Activated T-cell treated with anti-CD3 and anti-CD28 coated beads, Interleukin-2, amount 50 U/mL, for 72 hours (primary cell): ENCODE results near the gene AHI1. TPM values are rescaled to one million over a fixed set of nuclear protein-coding genes. Genes with fewer than 3 reads are reported as not detected.
A peak's percentile ranks its signal among the peaks of the same experiment; 100 is the strongest.
"Not testable (repeated sequence)": the region's sequence is repeated elsewhere in the genome, so short reads cannot be mapped to it uniquely, and the experiment has no call there.

Source experiments
- ATAC-seq, 2 donors: fragments of 150-1000 bp; cut with Tn5 transposase; replicated peaks in 1 of 2; 2 replicates each; pipeline ENCODE4 v1.10.0; 2021; ENCODE audit warnings: moderate library complexity in 2 of 2, mild to moderate bottlenecking in 1 of 2
- DNase-seq, 2 donors: peaks; one replicate each; pipeline ENCODE4 v3.0.0; 2021 to 2022; ENCODE audit warnings: mixed read lengths in 1 of 2
- H3K27ac Mint-ChIP-seq: one replicate; pipeline ENCODE4 v1.8.0; 2022; ENCODE audit warnings: mild to moderate bottlenecking, moderate library complexity, mixed read lengths
- H3K27me3 Mint-ChIP-seq: one replicate; pipeline ENCODE4 v1.8.0; 2022; ENCODE audit warnings: low read depth, mixed read lengths
- H3K36me3 Mint-ChIP-seq, 2 donors: one replicate each; pipeline ENCODE4 v1.8.0; 2022; ENCODE audit warnings: mixed read lengths in 2 of 2, mild to moderate bottlenecking in 1 of 2; ENCODE audit not compliant: insufficient read depth in 2 of 2
- H3K4me1 Mint-ChIP-seq: one replicate; pipeline ENCODE4 v1.8.0; 2022; ENCODE audit warnings: low read depth, mixed read lengths
- H3K4me3 Mint-ChIP-seq, 2 donors: one replicate each; pipeline ENCODE4 v1.8.0; 2022; ENCODE audit warnings: mild to moderate bottlenecking in 2 of 2, mixed read lengths in 2 of 2, moderate library complexity in 2 of 2
- H3K9me3 Mint-ChIP-seq, 2 donors: one replicate each; pipeline ENCODE4 v1.8.0; 2022; ENCODE audit warnings: mixed read lengths in 2 of 2
- total RNA-seq, 2 donors: library from RNA; stranded (reverse); gene quantifications; one replicate each; pipeline ENCODE4 v1.2.3, GENCODE V29; 2022

Gene AHI1
- total RNA-seq, 2 donors from 2014 or later: 48.7 to 62.8 TPM

DNA sequence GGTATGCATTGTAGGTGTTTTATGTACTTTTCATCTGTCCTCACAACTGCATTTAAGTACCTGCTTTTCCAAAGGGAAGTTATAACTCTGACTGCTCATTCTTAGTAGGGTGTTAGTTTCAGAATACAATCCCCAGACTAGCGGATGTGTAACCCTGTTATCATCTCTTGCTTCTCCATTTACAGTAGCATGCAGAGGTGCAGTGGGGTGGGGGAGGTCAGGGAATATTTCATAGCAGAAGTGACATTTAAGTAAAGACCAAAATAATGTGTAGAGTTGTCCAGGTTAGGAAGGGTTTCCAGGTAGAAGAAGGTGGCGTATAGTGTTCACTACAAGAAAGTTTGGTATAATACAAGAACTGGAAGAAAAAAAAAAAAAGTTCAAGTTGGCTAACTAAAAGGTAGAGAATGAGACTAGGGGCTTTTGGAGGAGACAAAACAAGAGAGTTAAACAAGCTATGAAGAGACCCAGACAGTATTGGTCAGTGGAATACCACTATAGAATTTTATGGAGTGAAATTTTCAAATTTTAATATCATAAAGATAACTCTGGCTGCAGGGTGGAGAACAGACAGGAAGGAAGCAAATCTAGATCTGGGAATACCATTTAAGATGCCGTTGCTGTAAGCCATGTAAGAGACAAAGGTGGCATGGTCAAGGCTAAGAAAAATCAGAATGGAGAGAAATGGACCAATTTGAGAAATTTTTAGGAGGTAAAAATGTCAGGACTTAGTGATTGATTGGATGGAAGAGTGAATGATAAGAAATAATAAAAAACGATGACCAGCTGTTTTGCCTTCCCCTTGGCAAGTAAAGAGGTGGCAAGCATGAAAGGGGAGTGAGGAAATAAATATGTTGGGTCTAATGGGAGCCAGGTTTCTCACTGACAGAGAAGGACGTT is 2.2 kb upstream of the AHI1 start:
- no peak overlapping the region for H3K27ac Mint-ChIP-seq
- H3K4me3 Mint-ChIP-seq: no peak overlapping the region
- DNase-seq: no peak
- no peaks in the 10 kb centered on the region for H3K9me3 Mint-ChIP-seq
- no peaks in the 10 kb centered on the region for H3K27me3 Mint-ChIP-seq
- H3K4me1 Mint-ChIP-seq: peaks cover 14% of the 10 kb centered on the region
- no peak for ATAC-seq
- H3K36me3 Mint-ChIP-seq: peaks cover 0 to 6% of the 10 kb centered on the region in 2 donors

DNA sequence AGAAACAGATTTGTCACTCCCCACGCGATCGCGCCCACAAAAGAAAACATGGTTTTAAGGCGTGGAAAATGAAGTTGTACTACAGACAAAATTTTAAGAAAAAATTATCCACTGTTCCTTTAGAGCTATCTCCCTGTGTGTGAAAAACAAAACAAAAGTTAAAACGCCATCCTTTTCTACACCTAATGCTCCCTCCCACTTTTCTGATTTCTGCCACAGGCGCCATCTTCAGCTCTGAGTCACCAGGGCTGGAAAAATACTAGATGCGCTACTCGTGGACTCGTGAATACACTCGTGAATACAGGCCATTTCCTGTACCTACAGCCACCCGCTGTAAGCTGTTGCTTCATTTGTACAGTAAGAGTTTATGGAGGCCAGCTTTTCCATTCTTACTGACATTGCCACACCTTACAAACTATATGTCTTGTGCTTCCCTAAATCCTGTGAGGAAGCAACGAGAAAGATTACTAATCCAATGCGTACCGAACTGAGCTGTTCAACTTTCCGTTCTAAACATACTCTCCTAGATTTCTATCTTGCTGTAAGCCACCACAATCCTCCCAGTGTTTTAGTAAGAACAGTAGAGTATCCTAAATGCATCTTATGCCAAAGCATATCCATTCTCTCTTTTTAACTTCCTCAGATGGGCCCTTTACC is 773 bp upstream of the AHI1 start:
- H3K36me3 Mint-ChIP-seq: peaks cover 0 to 9% of the 10 kb centered on the region in 2 donors
- ATAC-seq: peak; percentile 63 to 65
- peaks cover 14% of the 10 kb centered on the region for H3K4me1 Mint-ChIP-seq
- H3K27ac Mint-ChIP-seq: no peak overlapping the region
- H3K4me3 Mint-ChIP-seq: no peak overlapping the region
- DNase-seq: peak; percentile 65 to 72
- H3K9me3 Mint-ChIP-seq: no peaks in the 10 kb centered on the region
- H3K27me3 Mint-ChIP-seq: no peaks in the 10 kb centered on the region

GRCh38 chr6:135496800-135497411 is 634 bp downstream of the AHI1 start:
- no peak overlapping the region for H3K4me3 Mint-ChIP-seq
- no peak for DNase-seq
- H3K9me3 Mint-ChIP-seq: no peaks in the 10 kb centered on the region
- no peak overlapping the region for H3K27ac Mint-ChIP-seq
- H3K27me3 Mint-ChIP-seq: no peaks in the 10 kb centered on the region
- peaks cover 14% of the 10 kb centered on the region for H3K4me1 Mint-ChIP-seq
- ATAC-seq: no peak
- peaks cover 0 to 17% of the 10 kb centered on the region in 2 donors for H3K36me3 Mint-ChIP-seq

GRCh38 chr6:135493218-135493961 is 4.2 kb downstream of the AHI1 start:
- no peaks in the 10 kb centered on the region for H3K27me3 Mint-ChIP-seq
- peaks cover 14% of the 10 kb centered on the region for H3K4me1 Mint-ChIP-seq
- no peak for DNase-seq
- H3K4me3 Mint-ChIP-seq: no peak overlapping the region
- H3K36me3 Mint-ChIP-seq: peaks cover 8 to 47% of the 10 kb centered on the region in 2 donors
- ATAC-seq: no peak
- no peak overlapping the region for H3K27ac Mint-ChIP-seq
- H3K9me3 Mint-ChIP-seq: no peaks in the 10 kb centered on the region

- Mint-ChIP-seq H3K36me3 (peaks cover 13 to 58% of the 10 kb centered on the region in 2 donors), H3K9me3 (peaks cover 1 to 2% of the 10 kb centered on the region in 2 donors), H3K27me3 (no peaks in the 10 kb centered on the region), H3K4me3 (no peak overlapping the region), H3K4me1 (peaks cover 4% of the 10 kb centered on the region), H3K27ac (no peak overlapping the region)
- ATAC-seq (no peak), DNase-seq (no peak)
Observed at GRCh38 chr6:135490381-135490780, 7.2 kb downstream of the AHI1 start.

DNA sequence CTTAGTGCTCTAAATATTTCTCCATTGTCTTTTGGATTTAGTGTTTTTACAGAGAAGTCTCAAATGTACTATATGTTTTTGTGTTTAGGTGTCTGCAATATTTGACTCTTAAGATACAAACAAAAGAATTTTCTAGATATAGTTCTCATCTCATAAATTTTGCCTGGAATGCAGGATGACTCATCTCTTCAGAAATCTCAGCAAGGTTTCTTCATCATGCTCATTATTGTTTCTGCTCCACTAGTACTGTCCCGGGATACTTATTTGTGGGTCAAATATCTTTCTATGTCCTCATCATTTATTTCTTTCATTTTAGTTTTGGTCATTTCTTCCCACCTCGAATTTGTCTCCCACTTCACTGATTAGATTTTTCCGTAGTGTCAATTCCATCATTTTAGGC is 9.5 kb downstream of the AHI1 start:
- H3K4me1 Mint-ChIP-seq: no peaks in the 10 kb centered on the region

GRCh38 chr6:135483903-135484302 is 13.6 kb downstream of the AHI1 start:
- not testable (repeated sequence) for H3K4me1 Mint-ChIP-seq, H3K4me3 Mint-ChIP-seq, ATAC-seq, H3K27ac Mint-ChIP-seq, H3K27me3 Mint-ChIP-seq, DNase-seq
- Mint-ChIP-seq H3K9me3 (peaks cover 6 to 12% of the 10 kb centered on the region in 2 donors), H3K36me3 (peaks cover 37 to 73% of the 10 kb centered on the region in 2 donors)

More for the DNA sequence above, 9.5 kb downstream of the AHI1 start:
- Mint-ChIP-seq H3K27ac (no peak overlapping the region), H3K36me3 (peaks cover 21 to 69% of the 10 kb centered on the region in 2 donors), H3K9me3 (peaks cover 2 to 6% of the 10 kb centered on the region in 2 donors), H3K4me3 (no peak overlapping the region), H3K27me3 (no peaks in the 10 kb centered on the region)
- ATAC-seq: no peak
- no peak for DNase-seq

DNA sequence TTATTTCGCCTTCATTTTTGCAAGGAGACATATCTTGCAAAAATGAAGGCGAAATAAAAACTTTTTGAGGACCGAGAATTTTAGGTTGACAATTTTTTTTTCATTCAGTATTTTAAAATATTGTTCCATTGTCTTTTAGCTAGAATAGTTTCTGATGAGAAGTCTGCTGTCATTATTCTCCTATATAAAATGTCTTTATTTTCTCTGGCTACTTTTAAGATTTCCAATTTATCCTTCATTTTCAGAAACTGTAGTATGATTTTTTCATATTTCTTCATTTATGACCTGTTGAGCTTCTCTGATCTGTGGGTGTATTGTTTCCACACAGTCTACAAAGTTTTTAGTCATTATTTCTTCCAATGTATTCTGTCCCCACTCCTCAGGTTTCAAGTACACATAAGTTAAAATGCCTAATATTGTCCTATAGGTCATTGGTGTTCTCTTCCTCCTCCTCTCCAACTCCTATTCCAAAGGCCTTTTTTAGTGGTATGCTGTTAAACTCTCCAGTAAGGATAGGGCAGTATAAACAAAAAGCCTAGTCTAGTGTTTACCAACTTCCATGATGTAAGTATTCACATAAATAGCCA is 15.7 kb downstream of the AHI1 start:
- peak overlapping the region; percentile 48 for H3K27ac Mint-ChIP-seq
- DNase-seq: no peak
- H3K9me3 Mint-ChIP-seq: peaks cover 10 to 12% of the 10 kb centered on the region in 2 donors
- no peaks in the 10 kb centered on the region for H3K4me1 Mint-ChIP-seq
- no peak for ATAC-seq
- peaks cover 39 to 74% of the 10 kb centered on the region in 2 donors for H3K36me3 Mint-ChIP-seq
- no peak overlapping the region for H3K4me3 Mint-ChIP-seq
- no peaks in the 10 kb centered on the region for H3K27me3 Mint-ChIP-seq

DNA sequence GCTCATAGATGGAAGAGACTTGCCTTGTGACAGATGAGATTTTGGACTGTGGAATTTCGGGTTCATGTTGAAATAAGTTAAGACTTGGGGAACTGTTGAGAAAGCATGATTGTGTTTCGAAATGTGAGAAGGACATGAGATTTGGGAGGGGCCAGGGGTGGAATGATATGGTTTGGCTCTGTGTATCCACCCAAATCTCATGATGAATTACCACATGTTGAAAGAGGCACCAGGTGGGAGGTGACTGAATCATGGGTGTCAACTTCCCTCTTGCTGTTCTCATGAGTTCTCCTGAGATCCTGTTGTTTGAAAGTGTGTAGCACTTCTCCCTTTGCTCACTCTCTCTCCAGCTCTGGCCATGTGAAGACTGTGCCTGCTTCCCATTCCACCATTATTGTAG is 17.9 kb downstream of the AHI1 start:
- Mint-ChIP-seq H3K27me3 (no peaks in the 10 kb centered on the region), H3K36me3 (peaks cover 37 to 63% of the 10 kb centered on the region in 2 donors), H3K9me3 (peaks cover 8 to 11% of the 10 kb centered on the region in 2 donors), H3K4me3 (no peak overlapping the region), H3K27ac (no peak overlapping the region), H3K4me1 (peaks cover 6% of the 10 kb centered on the region)
- DNase-seq (no peak), ATAC-seq (no peak)

DNA sequence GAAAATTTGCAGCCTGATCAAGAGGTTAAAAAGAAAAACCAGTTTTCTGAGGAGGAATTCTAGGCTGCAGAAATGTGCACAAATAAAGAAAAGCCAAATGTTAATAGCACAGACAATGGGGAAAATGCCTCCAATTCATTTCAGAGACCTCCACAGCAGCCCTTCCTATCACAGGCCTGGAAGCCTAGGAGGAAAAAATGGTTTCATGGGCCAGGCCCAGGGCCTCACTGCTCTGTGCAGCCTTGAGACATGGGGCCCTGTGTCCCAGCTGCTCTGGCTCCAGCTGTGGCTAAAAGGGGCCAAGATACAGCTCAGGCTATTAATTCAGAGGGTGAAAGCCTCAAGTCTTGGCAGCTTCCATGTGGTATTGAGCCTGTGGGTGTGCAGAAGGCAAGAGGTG is 18.9 kb downstream of the AHI1 start:
- Mint-ChIP-seq H3K27me3 (no peaks in the 10 kb centered on the region), H3K4me1 (peaks cover 11% of the 10 kb centered on the region), H3K36me3 (peaks cover 30 to 53% of the 10 kb centered on the region in 2 donors), H3K9me3 (peaks cover 8% of the 10 kb centered on the region in 2 donors), H3K27ac (no peak overlapping the region), H3K4me3 (no peak overlapping the region)
- no peak for DNase-seq
- ATAC-seq: no peak

GRCh38 chr6:135475292-135475886 is 22.2 kb downstream of the AHI1 start:
- no peak overlapping the region for H3K27ac Mint-ChIP-seq
- H3K4me1 Mint-ChIP-seq: peaks cover 11% of the 10 kb centered on the region
- H3K27me3 Mint-ChIP-seq: no peaks in the 10 kb centered on the region
- H3K9me3 Mint-ChIP-seq: peaks cover 0 to 3% of the 10 kb centered on the region in 2 donors
- no peak overlapping the region for H3K4me3 Mint-ChIP-seq
- no peak for DNase-seq
- ATAC-seq: no peak
- H3K36me3 Mint-ChIP-seq: peaks cover 22 to 34% of the 10 kb centered on the region in 2 donors

DNA sequence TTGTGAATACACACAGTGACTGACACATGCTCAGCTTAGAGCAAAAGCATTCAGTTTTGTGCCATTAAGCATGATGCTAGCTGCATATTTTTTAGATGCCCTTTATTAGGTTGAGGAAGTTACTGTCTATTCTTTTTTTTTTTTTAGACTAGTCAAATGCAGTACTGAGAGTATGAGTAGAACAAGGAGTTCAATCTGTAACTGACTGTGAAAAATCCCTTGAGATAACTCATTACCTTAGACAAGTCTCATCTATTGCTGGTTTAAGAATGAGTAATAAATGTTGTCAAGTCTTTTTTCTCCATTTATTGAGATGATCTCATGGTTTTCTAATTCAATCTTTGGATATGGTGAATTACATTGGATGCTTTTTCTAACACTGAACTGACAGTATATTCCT is 23.2 kb downstream of the AHI1 start:
- Mint-ChIP-seq H3K36me3 (peaks cover 15 to 24% of the 10 kb centered on the region in 2 donors), H3K27ac (no peak overlapping the region), H3K4me1 (peaks cover 11% of the 10 kb centered on the region), H3K27me3 (no peaks in the 10 kb centered on the region), H3K9me3 (peaks cover 0 to 3% of the 10 kb centered on the region in 2 donors), H3K4me3 (no peak overlapping the region)
- no peak for DNase-seq
- ATAC-seq: peak; percentile 60 to 90
